ENCODE data around the gene SIMC1.

DNA sequence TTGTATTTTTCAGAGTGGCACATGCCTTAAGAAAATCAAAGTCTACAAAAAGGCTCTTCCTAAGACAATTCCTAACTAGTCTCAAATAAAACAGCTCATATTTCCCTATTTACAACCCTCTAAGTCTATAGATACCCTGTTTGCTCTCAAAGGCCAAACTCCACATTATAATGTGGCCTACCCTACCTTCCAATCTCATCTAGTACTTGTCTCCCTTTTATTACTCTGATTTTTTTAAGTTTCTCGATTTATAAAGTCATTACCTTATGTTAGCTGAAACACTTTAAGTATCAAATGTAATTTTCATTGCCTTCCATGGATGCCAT, 103.9 kb downstream of the SIMC1 start:
- TF ChIP-seq POLR2A (IDR thresholded peaks at IDR 0.05) (no peak), CTCF (IDR thresholded peaks at IDR 0.05) (no peak)
